ENCODE data around the gene MEG3.
"Not testable (repeated sequence)": the region's sequence is repeated elsewhere in the genome, so short reads cannot be mapped to it uniquely, and the experiment has no call there.

The MEG3 gene

DNA sequence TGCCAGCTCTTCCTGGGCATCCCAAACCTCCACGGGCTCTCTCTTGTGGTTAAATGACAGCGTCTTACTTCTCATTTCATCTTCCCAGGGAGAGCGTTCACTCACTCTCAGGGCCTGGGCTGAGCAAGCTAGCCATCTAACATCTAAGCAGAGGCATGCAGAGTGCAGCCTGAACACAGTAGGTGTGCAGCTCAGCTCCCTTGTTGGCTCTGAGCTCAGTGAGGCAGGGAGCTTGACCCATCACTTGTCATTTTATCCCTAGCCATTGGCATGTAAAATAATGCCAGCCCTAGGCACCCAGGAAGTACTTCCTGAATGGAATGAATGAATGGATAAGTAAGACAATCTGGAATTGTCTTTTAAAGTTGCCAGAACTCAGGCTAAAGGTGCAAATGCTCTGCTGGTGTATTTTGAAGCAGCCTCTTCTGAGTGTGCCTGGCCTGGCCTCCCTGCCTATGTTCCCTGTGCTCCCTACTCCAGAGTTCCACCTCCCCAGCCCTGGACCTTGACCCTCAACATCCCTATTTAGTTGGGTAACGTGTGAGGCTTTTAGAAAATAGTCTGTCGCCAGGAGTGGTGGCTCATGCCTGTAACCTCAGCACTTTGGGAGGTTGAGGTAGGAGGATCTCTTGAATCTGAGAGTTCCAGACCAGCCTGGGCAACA is 9.5 kb upstream of the MEG3 start:
- no peak for DNase-seq

DNA sequence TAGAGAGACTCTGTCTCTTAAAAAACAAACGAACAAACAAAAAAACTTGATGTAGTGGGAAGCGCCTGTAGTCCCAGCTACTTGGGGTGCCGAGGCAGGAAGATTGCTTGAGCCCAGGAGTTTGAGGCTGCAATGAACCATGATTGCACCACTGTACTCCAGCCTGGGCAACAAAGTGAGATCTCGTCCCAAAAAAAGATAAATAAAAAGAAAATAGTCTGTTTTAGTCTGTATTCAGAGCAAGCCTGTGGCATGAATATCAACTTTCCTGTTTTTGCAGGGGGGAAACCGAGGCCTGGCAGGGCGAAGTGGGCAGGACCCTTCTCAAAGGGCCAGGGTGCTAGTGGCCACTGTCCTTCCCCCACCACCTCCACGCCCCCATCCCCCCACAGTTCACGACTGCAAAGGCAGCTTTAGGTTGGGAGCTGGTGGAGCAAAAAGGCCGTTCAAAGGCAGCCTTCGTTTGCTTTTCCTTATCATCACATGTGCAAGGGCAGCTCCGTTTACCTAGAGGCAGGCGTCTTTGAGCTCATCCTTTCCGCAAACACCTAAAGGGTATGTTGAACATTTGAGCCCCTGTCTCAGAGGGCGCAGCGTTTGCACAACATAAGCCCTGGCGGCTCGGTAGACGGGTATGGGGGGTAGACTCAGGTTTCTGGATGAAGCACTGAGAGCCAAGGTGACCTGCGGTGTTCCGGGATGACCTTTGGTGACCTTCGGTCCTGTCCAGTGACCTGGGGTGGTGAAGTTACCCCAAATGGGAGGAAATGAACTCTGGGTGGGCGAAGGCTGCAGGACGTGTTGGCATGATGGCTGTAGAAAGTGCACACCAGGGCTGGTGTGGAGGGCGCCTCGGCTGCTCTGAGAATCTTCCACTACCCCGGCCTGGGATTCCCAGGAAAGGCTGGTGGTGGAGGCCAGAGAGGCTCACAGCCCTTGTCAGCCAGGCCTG is 8.7 kb upstream of the MEG3 start:
- DNase-seq, result no peak

DNA sequence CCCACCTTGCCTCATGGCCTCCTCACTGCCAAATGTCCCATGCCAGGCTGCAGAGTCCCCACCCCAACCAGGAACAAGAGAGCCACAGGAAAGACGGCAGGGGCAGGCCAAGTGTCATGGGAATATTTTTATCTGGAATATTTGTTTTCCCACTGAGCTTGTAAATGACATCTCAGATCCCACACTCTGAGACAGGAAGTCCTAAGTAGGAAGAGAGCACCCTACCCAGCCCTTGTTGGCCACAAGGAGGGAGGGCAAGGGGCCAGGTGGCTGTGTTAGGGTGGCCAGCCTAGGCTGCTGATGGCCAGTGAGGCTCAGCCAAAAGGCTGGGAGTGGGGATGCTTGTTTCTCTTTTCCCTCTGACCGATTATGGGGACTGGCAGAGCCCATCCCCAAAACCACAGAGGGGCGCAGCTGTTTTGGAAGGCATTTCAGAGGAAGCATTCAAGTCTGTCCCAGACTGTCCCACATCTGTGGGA is 7.7 kb upstream of the MEG3 start:
- DNase-seq, result no peak

DNA sequence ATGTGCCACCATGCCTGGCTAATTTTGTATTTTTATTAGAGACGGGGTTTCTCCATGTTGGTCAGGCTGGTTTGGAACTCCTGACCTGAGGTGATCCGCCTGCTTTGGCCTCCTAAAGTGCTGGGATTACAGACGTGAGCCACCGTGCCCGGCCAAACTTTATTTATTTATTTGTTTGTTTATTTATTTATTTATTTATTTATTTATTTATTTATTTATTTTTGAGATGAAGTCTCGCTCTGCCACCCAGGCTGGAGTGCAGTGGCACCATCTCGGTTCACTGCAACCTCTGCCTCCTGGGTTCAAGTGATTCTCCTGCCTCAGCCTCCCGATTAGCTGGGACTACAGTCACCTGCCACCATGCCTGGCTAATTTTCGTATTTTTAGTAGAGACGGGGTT is 7.0 kb upstream of the MEG3 start:
- DNase-seq, result not testable (repeated sequence)

DNA sequence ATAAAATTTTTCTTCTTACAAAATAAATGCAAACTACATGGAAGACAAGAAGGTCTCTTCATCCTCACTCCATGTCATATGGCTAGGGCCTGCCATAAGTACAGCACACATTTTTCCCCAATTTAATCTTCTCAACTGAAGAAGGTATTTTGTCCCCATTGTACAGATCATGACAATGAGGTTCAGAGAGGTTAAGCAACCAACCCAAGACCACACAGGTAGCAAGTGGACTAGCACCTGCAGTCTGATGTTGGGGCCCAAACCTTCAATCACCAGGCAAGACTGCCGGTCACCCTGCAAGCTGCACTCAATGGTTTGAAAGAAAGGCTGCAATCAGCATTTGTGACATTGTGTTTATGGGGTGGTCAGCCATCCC is 6.5 kb upstream of the MEG3 start:
- no peak for DNase-seq

DNA sequence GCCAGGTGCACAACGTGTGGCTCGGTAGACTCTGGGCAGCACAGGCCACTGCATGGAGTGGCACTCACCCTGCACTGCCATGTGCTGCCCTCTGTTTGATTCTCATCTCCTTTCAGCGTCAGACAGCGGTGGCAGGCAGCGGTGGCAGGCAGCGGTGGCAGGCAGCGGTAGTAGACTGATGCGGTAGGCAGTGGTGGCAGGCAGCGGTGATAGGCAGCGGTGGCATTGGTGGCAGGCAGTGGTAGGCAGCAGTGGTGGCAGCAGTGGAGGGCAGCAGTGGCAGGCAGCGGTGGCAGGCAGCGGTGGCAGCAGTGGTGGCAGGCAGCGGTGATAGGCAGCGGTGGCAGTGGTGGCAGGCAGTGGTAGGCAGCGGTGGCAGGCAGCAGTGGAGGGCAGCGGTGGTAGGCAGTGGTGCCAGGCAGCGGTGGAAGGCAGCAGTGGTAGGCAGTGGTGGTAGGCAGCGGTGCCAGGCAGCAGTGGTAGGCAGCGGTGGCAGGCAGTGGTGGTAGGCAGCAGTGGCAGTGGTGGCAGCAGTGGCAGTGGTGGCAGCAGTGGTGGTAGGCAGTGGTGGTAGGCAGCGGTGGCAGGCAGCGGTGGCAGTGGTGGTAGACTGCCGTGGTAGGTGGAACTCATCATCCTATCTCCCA is 6.0 kb upstream of the MEG3 start:
- no peak for DNase-seq

DNA sequence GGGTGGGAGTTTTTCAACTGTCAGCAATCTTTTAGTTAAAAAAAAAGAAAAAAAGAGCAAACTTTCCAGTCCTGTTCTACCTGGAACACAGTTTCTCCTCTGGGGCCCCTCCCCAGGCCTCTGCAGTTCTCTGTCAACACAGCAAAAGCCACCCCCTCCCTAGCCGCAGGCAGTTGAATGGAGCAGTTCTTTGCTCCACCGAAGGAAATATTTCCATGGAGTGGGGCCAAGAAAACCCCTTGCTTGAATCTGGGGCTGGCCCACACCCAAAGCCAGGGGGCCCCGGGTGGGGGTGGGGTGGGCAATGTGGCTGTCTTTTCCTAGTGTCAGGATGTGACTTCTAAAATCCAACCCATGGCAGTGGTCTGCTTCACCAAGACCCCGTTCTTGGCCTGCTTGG is 5.0 kb upstream of the MEG3 start:
- DNase-seq, result no peak

DNA sequence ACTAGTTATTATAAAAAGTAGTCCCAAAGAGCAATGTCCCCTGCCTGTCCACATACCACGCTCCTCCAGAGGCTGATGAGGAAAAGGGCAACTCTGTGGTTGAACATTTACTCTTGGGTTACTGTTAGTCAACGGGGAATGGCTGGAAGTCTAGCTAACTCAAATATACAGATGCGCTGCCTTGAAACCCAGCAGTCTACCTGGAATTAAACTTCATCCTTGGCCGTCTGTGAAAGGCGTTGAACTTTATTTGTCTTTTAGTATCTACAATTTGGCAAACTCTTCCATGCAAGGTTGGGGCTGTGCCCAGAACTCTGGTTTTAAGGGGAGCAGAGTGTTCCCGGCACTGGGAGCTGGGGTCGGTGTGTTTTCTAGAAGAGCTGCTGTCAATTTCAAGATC is 3.9 kb upstream of the MEG3 start:
- DNase-seq, result no peak

DNA sequence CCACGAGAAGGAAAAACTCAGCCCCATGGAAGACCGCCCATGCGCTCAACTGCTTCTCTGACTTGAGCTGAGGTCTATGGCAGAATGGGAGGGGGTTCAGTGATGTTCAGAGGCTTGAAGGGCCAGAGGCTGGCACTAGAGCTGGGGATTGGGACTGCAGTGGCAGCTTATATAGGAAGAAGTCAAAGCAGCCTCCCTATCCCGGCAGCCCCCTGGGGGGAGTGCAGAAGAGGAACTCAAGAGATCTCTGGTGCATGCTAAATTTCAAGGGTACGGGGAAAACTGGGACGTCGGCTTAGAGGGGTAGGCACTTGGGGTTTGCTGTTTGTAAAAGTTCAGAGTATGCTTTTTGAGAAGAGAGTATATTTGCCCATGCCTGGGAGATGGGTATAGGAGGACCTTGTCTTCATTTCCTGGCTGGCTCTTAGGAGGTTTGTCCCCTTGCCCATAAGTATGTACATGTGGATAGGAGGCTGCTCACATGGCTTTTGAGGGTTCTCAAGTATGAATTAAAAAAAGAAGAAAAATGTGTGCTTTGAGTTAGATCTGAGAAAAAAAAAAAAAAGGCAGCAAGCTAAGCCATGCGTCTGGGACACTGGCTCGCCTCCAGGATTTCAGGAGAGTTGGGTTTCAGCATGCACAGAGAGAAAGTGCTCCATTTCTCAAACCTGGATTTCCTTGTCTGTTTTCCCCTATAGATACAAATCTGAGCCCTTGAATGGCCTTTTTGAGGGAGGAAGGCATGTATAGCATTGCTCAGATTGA is 3.2 kb upstream of the MEG3 start:
- DNase-seq, result no peak

DNA sequence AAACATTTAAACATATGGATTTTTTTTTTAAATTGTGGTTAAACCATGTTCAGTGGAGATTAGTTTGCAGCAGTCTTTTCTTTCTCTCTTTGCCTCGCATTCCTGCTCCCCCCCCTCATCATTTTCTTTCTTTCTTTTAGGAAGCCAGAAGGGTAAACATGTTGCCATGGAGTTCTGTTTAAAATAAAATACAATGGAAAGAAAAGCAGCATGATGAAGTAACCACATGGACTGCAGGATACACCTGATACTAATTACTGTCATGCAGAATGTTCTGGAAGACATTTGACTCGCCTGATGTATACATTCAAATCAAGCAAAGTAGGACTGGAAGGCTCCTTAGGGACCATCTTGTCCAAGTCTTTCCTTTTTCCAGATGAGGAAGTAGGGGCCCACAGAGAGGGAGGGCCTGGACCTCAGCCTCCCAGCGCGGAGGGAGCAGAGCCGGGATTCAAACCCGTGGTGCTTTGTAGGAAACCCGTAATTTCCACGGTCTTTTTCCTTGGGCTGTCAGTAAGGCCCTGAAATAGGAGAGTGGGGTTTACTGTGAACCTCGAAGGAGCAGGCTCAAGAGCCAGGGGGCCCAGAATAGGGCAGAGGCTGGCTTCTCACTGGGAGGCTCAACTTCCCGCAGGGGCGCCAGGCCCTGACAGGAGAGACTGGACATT is 2.4 kb upstream of the MEG3 start:
- DNase-seq, result no peak

DNA sequence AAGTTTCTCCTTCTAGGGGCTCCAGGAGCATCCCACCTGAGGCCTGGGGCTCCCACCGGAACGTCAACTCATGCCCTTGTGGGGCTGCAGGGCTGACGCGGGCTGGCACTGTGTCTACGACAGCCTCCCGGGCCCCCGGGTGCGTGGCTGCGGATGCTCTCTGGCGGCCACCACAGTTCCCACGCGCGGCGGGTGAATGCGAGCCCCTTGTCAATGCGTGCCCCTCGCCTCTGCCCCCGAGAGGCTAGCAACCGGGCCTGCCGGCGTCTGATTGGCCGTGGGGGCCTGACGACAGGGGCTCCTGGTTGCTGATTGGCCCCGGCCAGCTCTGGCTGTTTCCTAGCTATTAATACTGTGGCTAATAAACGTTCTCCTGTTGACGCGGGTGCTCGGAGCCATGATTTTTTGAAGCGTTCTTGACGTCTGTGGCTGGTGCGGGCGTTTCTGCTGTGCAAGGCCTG is 1.8 kb upstream of the MEG3 start:
- DNase-seq, result no peak

DNA sequence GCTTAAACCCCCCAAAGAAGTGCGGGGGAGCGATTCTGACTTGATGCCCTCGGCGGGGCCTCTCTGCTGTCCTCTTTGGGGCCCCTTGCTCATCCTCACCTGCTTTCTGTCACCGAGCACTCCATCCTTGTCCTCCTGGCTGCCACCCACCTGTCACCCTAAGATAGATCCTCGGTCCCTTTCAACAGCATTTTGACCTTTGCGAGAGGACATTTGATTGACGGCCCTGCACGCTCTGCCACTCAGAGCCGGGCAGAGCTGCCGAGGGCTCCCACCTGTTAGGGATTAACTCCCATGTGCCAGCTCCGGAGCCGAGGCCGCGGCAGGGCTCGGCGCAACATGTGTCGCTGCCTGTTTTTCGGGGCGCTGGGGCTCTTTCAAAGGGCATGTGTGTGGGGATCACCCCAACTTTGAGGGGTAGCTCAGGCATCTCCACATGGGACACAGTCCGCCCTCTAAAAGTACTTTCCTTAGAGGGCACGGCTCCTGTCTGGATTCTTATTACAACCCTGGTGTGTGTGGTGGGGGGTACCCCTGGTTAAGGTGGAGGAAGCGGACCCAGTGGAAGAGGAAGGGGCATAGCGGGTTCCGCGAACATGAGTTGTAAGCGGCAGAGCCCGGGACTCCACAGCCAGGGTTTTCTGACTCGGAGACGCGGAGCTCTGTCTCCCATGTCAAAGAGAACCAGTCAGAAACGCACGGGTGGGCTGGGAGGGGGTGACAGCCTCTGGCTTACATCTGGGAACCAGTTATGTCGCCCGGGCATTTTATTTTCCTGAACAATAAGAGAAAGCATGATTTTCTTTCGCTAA is 811 bp upstream of the MEG3 start:
- DNase-seq, result no peak

DNA sequence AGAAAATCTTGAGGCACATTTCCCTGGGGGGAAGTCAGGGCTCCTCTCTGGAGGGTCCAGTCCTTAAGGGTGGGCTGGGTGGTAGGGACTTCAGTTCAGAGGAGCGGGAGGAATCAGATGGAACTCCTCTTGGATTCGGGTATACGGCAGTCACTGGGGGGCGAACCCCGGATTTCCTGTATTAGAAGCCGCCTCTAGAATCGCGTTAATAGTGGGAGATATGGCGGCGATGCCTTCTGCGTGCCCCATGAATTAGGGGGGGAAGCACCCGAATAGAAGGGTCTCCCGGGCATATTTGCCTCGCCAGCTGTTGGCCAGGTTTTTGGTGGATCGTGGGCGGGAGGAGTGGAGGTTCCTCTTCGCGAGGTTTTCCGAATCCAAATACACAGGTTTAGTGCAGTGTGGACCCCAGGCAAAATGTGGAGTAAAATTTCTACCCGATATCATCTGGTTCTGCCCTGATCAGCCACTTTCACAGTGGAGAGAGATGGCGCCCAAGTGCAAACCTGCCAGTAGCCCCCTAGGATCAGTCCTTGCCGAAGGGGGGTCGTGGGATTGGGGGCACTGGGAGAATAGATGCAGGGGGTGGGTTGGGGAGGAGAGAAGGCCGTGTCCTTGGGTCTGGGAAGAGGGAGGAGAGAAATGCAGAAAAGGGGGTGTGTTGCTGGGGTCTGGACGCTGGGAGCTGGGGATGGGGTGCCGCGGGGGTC is 628 bp downstream of the MEG3 start:
- no peak for DNase-seq

DNA sequence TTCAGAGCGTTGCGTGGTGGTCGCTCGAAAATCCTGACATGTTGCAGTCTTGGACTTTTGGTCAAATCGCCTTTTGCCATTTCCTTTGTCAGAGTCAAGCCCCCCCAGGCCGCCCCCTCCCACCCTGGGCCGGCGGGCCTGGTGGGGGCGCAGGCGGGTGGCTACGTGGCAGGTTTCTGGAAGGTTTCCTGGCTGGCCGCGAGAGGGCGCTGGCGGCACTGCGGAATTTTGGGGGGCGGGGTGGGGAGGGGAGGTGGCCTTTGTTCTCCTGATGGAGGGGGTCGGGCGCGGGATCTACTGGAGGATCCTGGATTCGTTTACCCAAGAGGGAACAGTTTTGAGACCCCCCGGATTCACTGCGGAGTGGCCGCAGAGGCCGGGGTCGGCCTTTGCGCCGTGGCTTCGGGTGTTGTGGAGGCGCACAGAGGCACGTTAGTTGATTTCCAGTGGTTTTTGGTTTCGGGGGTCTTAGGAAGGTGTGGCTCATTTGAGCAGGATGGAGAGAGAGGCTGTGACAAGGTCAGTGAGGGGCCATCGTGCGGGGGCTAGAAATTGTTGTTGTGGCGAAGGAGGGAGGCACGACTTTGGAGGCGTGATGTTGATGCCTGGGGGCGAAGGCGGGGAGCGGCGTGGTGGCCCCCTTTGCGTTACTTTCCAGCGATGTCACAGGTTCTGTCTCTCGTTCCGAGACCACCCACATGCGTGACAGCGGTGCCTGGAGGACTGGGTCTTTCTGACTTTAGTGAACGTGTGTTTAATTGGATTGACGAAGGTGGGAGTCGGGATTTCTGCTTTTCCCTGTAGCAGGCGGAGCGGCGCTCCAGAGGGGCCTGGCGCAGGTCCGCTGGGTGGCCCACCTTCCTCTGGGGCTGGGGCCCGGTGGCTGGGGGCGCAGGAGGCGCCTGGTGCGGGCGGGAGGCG is 1.4 kb downstream of the MEG3 start:
- no peak for DNase-seq

DNA sequence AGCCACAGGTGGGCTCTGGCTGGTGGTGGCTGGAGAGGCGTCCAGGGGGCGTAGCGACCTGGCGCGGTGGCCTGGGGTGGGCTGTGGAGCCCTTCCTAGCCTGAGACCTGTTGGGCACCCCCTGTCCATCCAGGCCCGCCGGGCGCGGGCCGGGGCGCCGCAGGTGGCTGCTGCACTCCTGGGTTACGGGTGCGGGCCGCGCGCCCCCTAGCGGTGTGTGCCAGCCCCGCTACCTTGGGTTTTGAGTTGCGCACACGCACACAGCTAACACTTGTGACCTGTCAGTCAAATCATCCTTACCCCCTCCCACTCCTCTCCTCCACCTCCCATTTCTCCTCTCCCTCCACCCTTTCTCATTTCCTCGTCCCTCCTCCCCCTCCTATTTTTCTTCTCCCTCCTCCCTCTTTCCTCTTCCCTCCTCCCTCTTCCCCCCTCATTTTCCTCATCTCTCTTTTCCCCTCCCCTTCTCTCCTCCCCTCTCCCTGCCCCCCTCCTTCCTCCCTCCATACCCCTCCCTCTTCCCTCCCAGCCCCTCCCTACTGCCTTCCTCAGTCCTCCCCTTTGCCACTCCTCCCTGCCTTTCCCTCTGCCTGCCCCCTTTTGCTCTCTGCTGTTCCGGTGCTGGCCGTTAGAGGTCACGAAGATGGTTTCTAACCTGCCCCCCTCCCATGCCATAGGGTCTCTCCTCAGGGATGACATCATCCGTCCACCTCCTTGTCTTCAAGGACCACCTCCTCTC is 2.3 kb downstream of the MEG3 start:
- DNase-seq, result no peak

DNA sequence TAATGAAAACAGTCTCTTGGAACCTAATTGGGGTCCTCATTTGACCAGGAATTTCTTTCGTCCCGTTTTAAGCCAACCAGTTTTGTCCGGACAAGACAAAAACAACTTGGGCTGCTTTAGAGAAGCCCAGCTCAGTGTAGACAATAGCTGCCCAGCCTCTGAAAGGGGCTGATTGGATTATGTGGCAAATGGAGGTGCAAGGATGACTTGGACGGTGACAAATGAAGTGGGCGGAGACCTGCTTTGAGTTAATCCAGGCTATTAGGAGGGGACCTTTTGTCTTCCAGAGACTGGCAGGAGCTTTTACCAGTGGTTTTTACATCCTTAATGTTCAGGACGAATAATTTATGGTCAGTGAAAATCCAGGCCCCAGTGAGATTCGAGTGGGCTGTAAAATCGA is 4.8 kb downstream of the MEG3 start:
- DNase-seq, result no peak

DNA sequence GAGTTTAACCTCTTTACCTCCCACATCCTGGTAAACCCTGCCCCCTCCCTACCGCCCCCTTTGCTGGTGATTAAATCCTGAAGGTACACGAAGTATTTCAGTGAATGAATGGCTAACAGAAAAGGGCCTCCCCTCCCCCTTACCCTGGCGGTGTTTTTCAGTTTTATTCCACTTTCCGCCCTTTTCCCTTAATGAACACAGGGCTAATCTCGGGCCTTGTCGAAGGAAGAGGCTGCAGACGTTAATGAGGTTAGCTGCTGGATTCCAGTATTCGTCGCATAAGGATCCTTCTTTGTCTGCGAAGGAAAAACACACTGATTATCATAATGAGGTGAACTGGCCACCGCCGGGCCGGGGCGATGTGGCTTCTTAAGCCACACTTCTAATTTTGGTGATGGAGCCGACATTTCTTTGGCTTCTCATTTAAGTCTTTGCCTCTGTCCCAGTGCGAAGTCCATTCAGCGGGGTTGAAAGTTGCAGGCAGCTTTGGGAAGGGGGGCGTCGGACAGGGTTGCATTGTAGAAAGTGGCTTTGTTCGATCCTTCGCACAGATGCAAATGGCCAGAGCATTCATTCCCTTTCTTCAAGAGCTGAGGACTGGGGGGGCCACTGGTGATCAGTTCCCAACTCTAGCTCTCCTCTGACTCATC is 6.5 kb downstream of the MEG3 start:
- DNase-seq, result no peak
